GM10266 (cell line): ENCODE results near the gene HARS1.

ENCODE experiments used
- DNase-seq: peaks from one replicate; pipeline ENCODE4 v3.0.0; 2012; ENCODE audit errors: extremely low spot score
- TF ChIP-seq, protein P1 (sequence below): IDR thresholded peaks from 2 replicates; pipeline ENCODE4 v1.5.1; 2012; ENCODE audit warnings: mild to moderate bottlenecking, low read depth; ENCODE audit not compliant: control insufficient read depth, insufficient read depth; ENCODE audit errors: missing control alignments

The HARS1 gene

DNA sequence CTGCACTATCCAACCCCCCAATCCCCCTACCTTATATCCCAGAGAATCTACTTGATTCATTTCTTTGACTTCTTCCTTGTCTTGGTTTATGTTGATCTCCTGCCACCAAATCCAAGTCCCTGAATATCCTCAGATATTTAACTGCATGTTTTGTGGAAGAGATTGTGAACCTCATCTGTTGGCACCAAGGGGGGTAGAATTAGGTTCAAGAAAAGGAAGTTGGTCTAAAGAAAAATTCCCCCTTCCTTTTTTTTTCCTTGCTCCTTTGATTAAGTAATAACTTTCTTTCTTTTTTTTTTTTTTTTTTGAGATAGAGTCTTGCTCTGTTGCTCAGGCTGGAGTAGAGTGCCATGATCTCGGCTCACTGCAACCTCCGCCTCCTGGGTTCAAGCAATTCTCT is 57.7 kb downstream of the HARS1 start:
- TF ChIP-seq, protein P1, sequence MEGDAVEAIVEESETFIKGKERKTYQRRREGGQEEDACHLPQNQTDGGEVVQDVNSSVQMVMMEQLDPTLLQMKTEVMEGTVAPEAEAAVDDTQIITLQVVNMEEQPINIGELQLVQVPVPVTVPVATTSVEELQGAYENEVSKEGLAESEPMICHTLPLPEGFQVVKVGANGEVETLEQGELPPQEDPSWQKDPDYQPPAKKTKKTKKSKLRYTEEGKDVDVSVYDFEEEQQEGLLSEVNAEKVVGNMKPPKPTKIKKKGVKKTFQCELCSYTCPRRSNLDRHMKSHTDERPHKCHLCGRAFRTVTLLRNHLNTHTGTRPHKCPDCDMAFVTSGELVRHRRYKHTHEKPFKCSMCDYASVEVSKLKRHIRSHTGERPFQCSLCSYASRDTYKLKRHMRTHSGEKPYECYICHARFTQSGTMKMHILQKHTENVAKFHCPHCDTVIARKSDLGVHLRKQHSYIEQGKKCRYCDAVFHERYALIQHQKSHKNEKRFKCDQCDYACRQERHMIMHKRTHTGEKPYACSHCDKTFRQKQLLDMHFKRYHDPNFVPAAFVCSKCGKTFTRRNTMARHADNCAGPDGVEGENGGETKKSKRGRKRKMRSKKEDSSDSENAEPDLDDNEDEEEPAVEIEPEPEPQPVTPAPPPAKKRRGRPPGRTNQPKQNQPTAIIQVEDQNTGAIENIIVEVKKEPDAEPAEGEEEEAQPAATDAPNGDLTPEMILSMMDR: no peak
- DNase-seq: no peak

DNA sequence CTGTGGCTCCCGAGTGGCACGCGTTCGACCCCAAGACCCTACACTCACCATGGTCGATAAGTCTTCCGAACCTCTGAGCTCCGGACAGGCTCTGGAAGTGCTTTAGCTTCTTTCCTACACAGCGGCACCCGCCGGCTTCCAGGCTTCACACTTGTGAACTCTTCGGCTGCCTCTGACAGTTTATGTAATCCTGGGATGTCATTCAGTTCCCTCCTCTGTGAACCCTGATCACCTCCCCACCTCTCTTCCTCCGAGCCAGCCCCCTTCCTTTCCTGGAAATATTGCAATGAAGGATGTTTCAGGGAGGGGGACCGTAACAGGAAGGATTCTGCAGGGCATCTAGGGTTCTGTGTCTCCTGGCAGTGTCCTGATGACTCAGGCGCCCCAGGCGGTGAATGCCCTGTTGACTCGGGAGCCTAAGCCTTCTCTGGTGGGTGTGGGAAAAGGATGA is 58.1 kb downstream of the HARS1 start, which contains the start of gene CD14:
TSS of gene CD14 (minus strand) at position 155 of the 451 bp plus-strand sequence. CDS start at position 51, 104 bp downstream.
- TF ChIP-seq, protein P1: no peak
- DNase-seq: no peak

DNA sequence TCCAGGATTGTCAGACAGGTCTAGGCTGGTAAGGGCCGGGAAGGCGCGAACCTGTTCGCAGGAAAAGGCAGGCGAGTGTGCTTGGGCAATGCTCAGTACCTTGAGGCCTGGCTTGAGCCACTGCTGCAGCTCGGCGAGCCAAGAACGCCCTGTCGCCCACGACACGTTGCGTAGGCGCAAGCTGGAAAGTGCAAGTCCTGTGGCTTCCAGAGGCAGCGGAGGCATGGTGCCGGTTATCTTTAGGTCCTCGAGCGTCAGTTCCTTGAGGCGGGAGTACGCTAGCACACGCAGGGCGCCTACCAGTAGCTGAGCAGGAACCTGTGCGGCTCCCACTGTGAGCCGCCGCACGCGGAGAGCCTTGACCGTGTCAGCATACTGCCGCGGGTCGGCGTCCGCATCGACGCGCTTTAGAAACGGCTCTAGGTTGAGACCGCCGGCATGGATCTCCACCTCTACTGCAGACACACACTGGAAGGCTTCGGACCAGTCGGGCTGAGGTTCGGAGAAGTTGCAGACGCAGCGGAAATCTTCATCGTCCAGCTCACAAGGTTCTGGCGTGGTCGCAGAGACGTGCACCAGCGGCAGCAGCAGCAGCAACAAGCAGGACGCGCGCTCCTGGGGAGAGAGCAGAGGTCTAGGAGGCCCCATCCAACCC is 58.7 kb downstream of the HARS1 start:
- peak; percentile 48 for DNase-seq
- TF ChIP-seq, protein P1: no peak

DNA sequence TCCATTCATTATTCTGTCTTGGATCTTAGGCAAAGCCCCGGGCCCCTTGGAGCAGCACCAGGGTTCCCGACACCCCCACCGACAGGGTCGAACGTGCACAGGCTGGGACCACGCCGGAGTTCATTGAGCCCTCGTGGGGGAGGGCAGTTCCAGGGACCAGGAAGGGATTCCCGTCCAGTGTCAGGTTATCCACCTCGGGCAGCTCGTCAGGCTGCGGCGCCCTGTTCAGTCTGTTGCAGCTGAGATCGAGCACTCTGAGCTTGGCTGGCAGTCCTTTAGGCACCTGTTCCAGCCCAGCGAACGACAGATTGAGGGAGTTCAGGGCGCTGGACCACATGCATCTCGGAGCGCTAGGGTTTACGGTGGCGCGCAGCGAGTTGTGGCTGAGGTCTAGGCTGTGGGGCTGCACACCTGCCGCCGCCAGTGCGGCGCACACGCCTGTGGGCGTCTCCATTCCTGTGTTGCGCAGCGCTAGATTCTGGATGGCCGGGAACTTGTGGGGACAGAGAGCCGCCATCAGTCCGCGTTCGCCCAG is 59.3 kb downstream of the HARS1 start:
- TF ChIP-seq, protein P1: no peak
- no peak for DNase-seq

DNA sequence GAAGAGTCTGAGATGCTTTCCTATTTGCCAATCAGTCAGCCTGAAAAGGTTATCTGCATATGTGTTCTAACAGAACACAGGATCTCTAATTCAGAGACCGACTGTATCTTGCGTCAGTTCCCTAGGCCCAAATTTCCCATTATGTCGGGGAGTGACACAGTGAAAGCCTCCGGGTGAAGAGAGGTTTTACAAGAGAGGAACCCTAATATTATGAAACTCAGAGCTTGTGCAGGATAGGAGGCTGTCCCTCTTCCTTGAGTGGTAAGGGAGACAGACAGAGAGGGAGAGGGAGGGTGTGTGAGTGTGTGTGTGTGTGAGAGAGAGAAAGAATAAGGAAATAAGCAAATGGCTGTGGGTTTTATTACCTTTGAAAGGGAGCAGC is 60.1 kb downstream of the HARS1 start:
- TF ChIP-seq, protein P1: no peak
- no peak for DNase-seq

DNA sequence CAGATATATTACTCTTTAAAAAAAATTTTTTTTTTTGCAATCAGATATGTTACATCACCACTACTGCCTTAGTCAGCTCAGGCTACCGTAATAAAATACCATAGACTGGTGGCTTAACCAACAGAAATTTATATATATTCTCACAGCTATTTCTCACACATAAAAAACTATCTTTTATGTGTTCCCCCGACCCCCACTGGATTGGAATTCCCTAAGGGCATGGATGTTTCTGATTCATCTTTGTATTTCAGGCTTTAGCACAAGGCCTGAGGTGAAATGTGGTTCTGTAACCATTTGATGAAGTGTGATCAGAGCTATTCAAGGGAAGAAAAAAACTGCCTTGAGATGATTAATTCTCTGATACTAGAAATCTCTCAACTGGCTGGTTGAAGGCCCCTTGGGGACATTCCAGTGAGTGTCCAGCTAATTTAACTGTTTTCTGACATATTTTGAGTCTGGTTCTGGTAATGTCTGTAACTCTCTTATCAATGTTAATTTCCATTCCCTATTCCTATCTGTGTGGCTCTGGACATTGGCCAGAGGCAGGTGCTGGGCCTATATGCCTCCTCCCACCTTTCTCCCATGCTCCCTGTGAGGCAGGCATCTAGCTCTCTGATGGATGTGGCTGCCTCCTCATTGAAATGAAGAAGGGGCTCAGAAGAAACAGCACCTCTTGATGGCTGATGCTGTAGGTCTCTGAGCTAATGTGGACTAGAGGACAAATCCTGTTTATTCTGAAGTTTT is 60.7 kb downstream of the HARS1 start:
- no peak for DNase-seq
- TF ChIP-seq, protein P1: no peak

DNA sequence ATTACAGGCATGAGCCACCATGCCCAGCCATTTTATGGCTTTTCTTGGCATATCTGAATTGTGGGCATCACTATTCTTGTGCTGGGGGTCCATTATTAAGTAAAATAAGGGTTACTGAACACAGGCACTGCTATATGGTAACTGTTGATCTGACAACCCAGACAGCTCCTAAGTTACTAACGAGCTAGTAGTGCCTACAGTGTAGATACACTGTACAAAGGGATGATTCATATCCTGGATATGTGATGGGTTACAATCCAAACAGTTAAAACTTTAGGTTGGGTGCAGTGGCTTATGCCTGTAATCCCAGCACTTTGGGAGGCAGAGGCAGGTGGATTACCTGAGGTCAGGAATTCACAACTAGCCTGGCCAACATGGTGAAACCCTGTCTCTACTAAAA is 62.5 kb downstream of the HARS1 start:
- TF ChIP-seq, protein P1: no peak
- no peak for DNase-seq
